A549 (cell line): ENCODE results near the gene BLOC1S4. TPM values are rescaled to one million over a fixed set of nuclear protein-coding genes. Genes with fewer than 3 reads are reported as not detected.

Experiments used
- ATAC-seq, 2 experiments: fragments of 200-7000 bp in 1 of 2; fragments of >200 bp in 1 of 2; cut with Nextera tagmentation in 1 of 2; cut with Tn5 transposase in 1 of 2; 3 replicates each; pipeline versions ENCODE4 v1.8.0 to v1.9.1; 2018 to 2020; ENCODE audit warnings: mild to moderate bottlenecking in 1 of 2, moderate library complexity in 1 of 2
- CTCF ChIA-PET: fragments of 300-600 bp; sonication (Branson Sonifier 250); formaldehyde crosslinking; extraction: SDS; loops from one replicate; lab custom pipeline; 2021; ENCODE audit warnings: antibody characterized with exemption, inconsistent platforms; lab: Yijun Ruan, JAX
- POLR2A ChIA-PET: fragments of 350-600 bp; formaldehyde crosslinking; extraction: SDS; loops from one replicate; lab custom pipeline; 2021; ENCODE audit warnings: antibody characterized with exemption, inconsistent platforms; lab: Yijun Ruan, JAX
- DNase-seq, 2 experiments: peaks; one replicate each; pipeline versions ENCODE4 v3.0.0 to v3.0.0-alpha.2; 2011 to 2016; ENCODE audit warnings: low read depth in 1 of 2, low spot score in 1 of 2
- FAIRE-seq: peaks from 2 replicates; lab custom pipeline; 2011; peaks lifted over from hg19 to GRCh38; lab: Jason Lieb, UNC
- H3K27ac ChIP-seq, 2 experiments: fragments of >200 bp; sonication (Bioruptor Twin); formaldehyde crosslinking; 3 replicates each; pipeline ENCODE4 v1.5.1; 2016 to 2017
- H3K4me1 ChIP-seq: fragments of >200 bp; sonication (Bioruptor Twin); formaldehyde crosslinking; 3 replicates; pipeline ENCODE4 v1.6.1; 2016
- H3K4me2 ChIP-seq: fragments of >200 bp; sonication (Bioruptor Twin); formaldehyde crosslinking; 3 replicates; pipeline ENCODE4 v1.6.1; 2016
- H3K4me3 ChIP-seq: fragments of >200 bp; sonication (Bioruptor Twin); formaldehyde crosslinking; 3 replicates; pipeline ENCODE4 v1.5.1; 2016
- H3K9me3 ChIP-seq: fragments of >200 bp; sonication (Bioruptor Twin); formaldehyde crosslinking; 3 replicates; pipeline ENCODE4 v1.6.1; 2016
- BCL3 ChIP-seq: fragments of >200 bp; sonication (Bioruptor Twin); formaldehyde crosslinking; IDR thresholded peaks from 3 replicates; pipeline ENCODE4 v1.6.1; 2016
- BHLHE40 ChIP-seq: IDR thresholded peaks from 2 replicates; pipeline ENCODE4 v1.6.1; 2012; ENCODE audit warnings: low read depth, low read length, inconsistent platforms
- CEBPB ChIP-seq, 2 experiments: fragments of >200 bp in 1 of 2; sonication (Bioruptor Twin) in 1 of 2; formaldehyde crosslinking in 1 of 2; IDR thresholded peaks; 2 replicates each; pipeline ENCODE4 v1.6.1; 2012 to 2016
- EHF ChIP-seq: fragments of 250-450 bp; sonication (Bioruptor Pico); IDR thresholded peaks from 2 replicates; pipeline ENCODE4 v1.5.0; 2020; ENCODE audit warnings: mild to moderate bottlenecking
- EHMT2 ChIP-seq: fragments of 200-600 bp; sonication (generic); IDR thresholded peaks from 2 replicates; pipeline ENCODE4 v1.6.1; 2016; ENCODE audit warnings: antibody characterized with exemption, low read depth, mild to moderate bottlenecking, moderate library complexity
- ELK1 ChIP-seq: fragments of 150-350 bp; IDR thresholded peaks from 2 replicates; pipeline ENCODE4 v1.6.1; 2014; ENCODE audit warnings: low read depth, mild to moderate bottlenecking, low read length
- EP300 ChIP-seq, 2 experiments: fragments of >200 bp; sonication (Bioruptor Twin); formaldehyde crosslinking; IDR thresholded peaks; 2 replicates in 1 of 2; 3 replicates in 1 of 2; pipeline ENCODE4 v1.6.1; 2016 to 2017
- FOSL2 ChIP-seq, 2 experiments: fragments of 450-650 bp in 1 of 2; fragments of >200 bp in 1 of 2; sonication (Bioruptor Twin) in 1 of 2; formaldehyde crosslinking; IDR thresholded peaks; 2 replicates each; pipeline versions ENCODE4 v1.5.0 to v1.6.1; 2016 to 2020; ENCODE audit warnings: mild to moderate bottlenecking in 1 of 2, moderate library complexity in 1 of 2
- FOXS1 ChIP-seq: fragments of 250-450 bp; sonication (Bioruptor Pico); IDR thresholded peaks from 2 replicates; pipeline ENCODE4 v1.5.0; 2020; ENCODE audit warnings: mild to moderate bottlenecking, moderate library complexity
- GATA3 ChIP-seq: IDR thresholded peaks from 2 replicates; pipeline ENCODE4 v1.6.1; 2012; ENCODE audit warnings: borderline replicate concordance
- HDAC2 ChIP-seq: fragments of 200-600 bp; sonication (generic); IDR thresholded peaks from 2 replicates; pipeline ENCODE4 v1.6.1; 2016
- HMGXB4 ChIP-seq: fragments of 250-450 bp; sonication (Bioruptor Pico); IDR thresholded peaks from 2 replicates; pipeline ENCODE4 v1.5.0; 2021; ENCODE audit warnings: mild to moderate bottlenecking, moderate library complexity, borderline replicate concordance
- HOXB5 ChIP-seq: fragments of 250-450 bp; sonication (Bioruptor Pico); IDR thresholded peaks from 2 replicates; pipeline ENCODE4 v1.5.0; 2020; ENCODE audit warnings: mild to moderate bottlenecking, moderate library complexity
- MAZ ChIP-seq: fragments of 150-350 bp; IDR thresholded peaks from 2 replicates; pipeline ENCODE4 v1.6.1; 2014; ENCODE audit warnings: antibody characterized with exemption, low read depth, low read length, borderline replicate concordance
- MYC ChIP-seq: IDR thresholded peaks from 2 replicates; pipeline ENCODE4 v1.6.1; 2012; ENCODE audit warnings: mild to moderate bottlenecking, inconsistent platforms, low read length, improper control_type of control experiment, borderline replicate concordance
- NFE2L2 ChIP-seq: fragments of 150-350 bp; conservative IDR thresholded peaks from 2 replicates; pipeline ENCODE4 v1.6.1; 2014; ENCODE audit warnings: low read length
- NPAS2 ChIP-seq: fragments of 250-450 bp; sonication (Bioruptor Pico); IDR thresholded peaks from 2 replicates; pipeline ENCODE4 v1.8.0; 2022; ENCODE audit warnings: mild to moderate bottlenecking, moderate library complexity, borderline replicate concordance
- NR3C1 ChIP-seq: fragments of >200 bp; sonication (Bioruptor Twin); formaldehyde crosslinking; IDR thresholded peaks from 3 replicates; pipeline ENCODE4 v1.6.1; 2017
- POLR2AphosphoS2 ChIP-seq: conservative IDR thresholded peaks from 2 replicates; pipeline ENCODE4 v1.6.1; 2012; ENCODE audit warnings: low read length, improper control_type of control experiment, inconsistent platforms
- SREBF2 ChIP-seq: fragments of 450-650 bp; IDR thresholded peaks from 2 replicates; pipeline ENCODE4 v1.6.1; 2014; ENCODE audit warnings: mild to moderate bottlenecking, moderate library complexity
- TP53 ChIP-seq: fragments of 250-450 bp; sonication (Bioruptor Pico); IDR thresholded peaks from 2 replicates; pipeline ENCODE4 v1.5.0; 2021; ENCODE audit warnings: mild to moderate bottlenecking, moderate library complexity
- ZC3H11A ChIP-seq: fragments of 450-650 bp; IDR thresholded peaks from 2 replicates; pipeline ENCODE4 v1.6.1; 2014; ENCODE audit warnings: antibody characterized with exemption, mild to moderate bottlenecking
- WGBS: methylation state at CpG from one replicate; pipeline ENCODE4 v1.1.6; 2017; ENCODE audit errors: missing lambda C conversion rate; 5-methylcytosine and 5-hydroxymethylcytosine counted together
- polyA plus RNA-seq, 4 experiments: library from polyadenylated mRNA; depleted of rRNA in 3 of 4; stranded (reverse); fragments of >200 nt; fragmentation: RNase III in 1 of 4; extraction: RNeasy Plus Mini Kit Qiagen cat#74134 plus additional on column Dnase treatment in 1 of 4; gene quantifications; 2 replicates in 3 of 4; 3 replicates in 1 of 4; pipeline ENCODE4 v1.2.3, GENCODE V29; 2011 to 2017

BLOC1S4 gene
- polyA plus RNA-seq, 2 of the 4 experiments (the other 2 are of a cell fraction) = 13.2 to 13.9 TPM

GRCh38 chr4:6693231-6694176 lies 22.5 kb upstream of the BLOC1S4 start, which contains the start of gene S100P:
Gene S100P, plus strand, starts transcription at chr4:6693878. Its CDS starts 55 bp downstream, at chr4:6693933.
- H3K4me2 ChIP-seq = peak within 1 kb of the TSS; percentile 81
- POLR2A ChIA-PET = no interaction called here
- peaks cover 64% of the 10 kb centered on the region for H3K4me1 ChIP-seq
- peak in 1 of 2 experiments; percentile 67 for DNase-seq
- peak within 1 kb of the TSS; percentile 39; the same call in 2 of the 3 replicates for H3K4me3 ChIP-seq
- WGBS = 75% methylated on average over 28 of the region's 29 CpGs
- H3K9me3 ChIP-seq = no peaks in the 10 kb centered on the region
- no peak for FAIRE-seq
- CTCF ChIA-PET = interaction anchor here (3.0 to 3.6 kb wide), 2 partner anchors 13 to 26 kb away, joined by 9 to 11 read pairs; no protein-coding TSS in a partner anchor
- TF ChIP-seq MAZ (no peak), ELK1 (no peak), ZC3H11A (no peak), HMGXB4 (CRISPR knock-in tag) (no peak), FOSL2 (IDR thresholded peaks at IDR 0.05) (no peak), FOSL2 (CRISPR knock-in tag; IDR thresholded peaks at IDR 0.05) (no peak), GATA3 (no peak), TP53 (no peak), EHMT2 (no peak), EHF (CRISPR knock-in tag) (no peak), HOXB5 (CRISPR knock-in tag) (no peak), NPAS2 (no peak), BCL3 (no peak), NR3C1 (no peak), HDAC2 (no peak), FOXS1 (CRISPR knock-in tag) (no peak), POLR2AphosphoS2 (no peak), EP300 (IDR thresholded peaks at IDR 0.05) (no peak), SREBF2 (no peak), MYC (no peak), BHLHE40 (no peak)
- H3K27ac ChIP-seq = peak within 1 kb of the TSS; percentile 84 to 88
- no peak for ATAC-seq

DNA sequence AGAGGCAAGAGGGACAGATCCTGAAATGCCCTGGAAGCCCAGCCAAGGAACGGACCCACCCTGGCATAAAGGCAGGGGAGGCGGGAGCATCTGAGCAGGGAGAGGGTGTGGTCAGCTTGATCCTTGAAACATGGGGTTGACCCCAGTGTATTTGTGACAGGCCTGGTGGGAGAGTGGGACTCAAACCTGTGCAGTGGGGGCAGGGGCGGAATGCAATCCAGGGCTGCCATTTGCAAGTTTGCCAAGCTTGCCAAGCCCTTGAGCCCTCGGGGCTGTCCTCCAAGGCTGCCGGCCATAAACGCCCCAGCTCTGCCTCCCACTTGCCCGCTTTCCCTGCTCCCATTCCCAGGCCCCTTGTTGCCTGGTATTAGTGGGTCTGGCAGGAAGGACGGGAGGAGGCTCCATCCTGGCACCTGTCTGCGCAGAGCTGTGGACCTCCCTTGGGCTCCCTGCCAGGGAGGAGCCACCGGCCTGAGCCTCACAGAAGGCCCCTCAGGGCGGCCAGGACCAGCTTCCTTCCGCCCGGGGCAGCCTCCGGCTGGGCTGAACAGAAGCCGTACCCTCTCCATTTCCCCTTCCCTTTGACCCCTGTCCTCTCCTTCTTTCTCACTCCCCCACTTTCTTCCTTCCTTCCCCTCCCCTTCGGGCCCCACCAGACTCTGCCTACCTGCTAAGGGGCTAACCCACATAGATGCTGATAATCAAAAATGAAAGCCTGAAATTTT lies 21.6 kb upstream of the BLOC1S4 start:
- peak overlapping the region; percentile 81 for H3K4me2 ChIP-seq
- no peak for ATAC-seq
- H3K4me1 ChIP-seq = peaks cover 55% of the 10 kb centered on the region
- H3K27ac ChIP-seq = peak overlapping the region; percentile 84 to 88
- no peak for TF ChIP-seq CEBPB (IDR thresholded peaks at IDR 0.05)
- no peak for TF ChIP-seq NFE2L2
- no peak for TF ChIP-seq FOSL2 (IDR thresholded peaks at IDR 0.05)
- no peak for TF ChIP-seq FOSL2 (CRISPR knock-in tag; IDR thresholded peaks at IDR 0.05)
- WGBS = 92% methylated on average over 16 of the region's 16 CpGs
- POLR2A ChIA-PET = no interaction called here
- DNase-seq = no peak
- CTCF ChIA-PET = interaction anchor here (3.0 kb wide), 1 partner anchor 25 kb away, joined by 11 read pairs; no protein-coding TSS in a partner anchor
- FAIRE-seq = no peak
- H3K9me3 ChIP-seq = no peaks in the 10 kb centered on the region
- H3K4me3 ChIP-seq = peak overlapping the region; percentile 39; the same call in 2 of the 3 replicates
